ENCODE data around the gene TSPAN9.

Gene TSPAN9

DNA sequence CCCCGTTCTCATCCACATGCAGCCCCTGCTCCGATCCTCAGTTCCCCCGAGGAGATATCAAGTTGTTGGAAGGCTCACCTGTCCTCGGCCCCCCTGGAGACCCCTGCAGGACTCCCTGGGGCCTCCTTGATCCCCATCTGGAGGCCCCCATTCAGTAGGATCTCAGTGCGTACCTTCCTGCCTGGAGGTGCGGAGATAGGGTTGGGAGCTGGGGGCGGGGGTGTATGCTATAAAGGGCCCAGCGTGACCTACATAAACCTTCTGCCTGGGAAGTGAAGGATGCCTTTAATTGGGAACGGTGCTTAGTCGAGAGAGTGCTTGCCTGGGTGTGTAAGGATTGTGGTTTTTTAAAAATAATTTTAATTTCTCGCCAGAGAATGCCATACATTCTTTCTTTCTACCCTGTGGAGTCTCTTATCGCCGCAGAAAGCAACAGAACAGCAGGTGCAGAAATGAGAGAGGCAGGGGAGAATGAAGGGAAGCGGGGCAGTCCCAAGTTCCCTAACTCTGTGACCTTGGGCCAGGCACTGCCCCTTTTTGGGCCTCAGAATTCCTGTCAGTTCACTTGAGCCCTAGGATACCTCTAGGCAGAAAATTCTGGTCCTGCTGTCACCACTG, 153.7 kb downstream of the TSPAN9 start:
- no peak for DNase-seq

DNA sequence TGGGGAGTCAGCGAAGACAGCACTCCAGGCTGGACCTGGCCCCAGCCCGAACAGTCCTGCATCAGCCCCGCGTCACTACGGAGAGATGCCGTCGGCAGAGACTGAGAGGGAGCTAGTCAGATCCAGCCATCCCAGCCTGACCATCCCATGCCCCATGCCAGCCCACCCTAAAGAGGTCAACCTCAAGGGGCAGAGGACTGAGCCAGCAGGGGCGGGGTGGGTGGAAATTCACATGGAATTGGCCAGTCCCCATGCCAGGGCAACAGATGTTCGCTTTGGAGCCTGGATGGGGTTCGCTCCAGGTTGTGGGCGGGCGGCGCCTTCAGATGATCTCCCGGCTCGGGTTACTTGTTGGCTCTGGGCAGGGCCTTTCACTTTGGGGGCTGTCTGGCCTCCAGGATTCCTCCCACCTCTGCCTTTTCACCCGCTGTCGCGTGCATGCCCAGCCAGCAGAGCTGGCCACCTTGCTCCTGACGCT, 154.3 kb downstream of the TSPAN9 start:
- DNase-seq: no peak

DNA sequence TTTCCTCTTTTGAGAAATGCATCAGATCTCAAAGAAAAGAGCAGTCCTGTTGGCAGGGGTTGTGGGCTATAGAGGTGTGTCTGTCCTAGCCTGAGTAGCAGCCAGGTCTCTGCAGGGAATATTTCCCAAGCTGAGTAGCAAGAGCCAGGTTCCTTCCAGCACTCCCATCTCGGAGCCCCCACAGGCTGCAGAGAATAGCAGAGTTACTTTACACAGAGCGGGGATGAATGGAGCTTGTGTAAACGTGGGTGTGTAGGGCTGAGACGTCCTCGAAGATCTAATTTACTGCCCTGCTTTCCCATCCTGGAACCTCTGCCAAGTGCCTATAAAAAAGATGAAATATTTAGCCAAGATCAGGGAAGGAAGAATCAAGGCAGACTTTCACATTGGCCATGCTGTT, 156.6 kb downstream of the TSPAN9 start:
- no peak for DNase-seq

GRCh38 chr12:3236345-3237187, 159.4 kb downstream of the TSPAN9 start:
- peak; percentile 30 for DNase-seq

DNA sequence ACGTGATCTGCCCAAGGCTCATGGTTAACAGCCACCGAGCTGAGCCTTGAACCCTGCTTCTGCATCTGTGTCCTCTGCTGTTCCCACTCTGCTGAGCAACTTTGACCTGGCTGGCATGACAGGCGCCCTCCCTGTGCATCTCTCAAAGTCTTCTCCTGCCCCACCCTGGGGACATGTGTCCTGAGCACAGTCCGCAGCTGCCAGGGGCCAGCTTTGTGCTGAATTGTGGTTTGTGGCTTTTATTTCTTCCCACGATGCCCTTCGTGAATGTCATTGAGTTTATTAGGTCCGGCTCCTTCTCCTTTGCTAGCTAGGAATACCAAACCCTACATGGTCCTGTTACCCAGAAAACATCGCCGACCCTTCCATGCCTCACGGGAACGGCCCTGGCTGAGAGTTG, 161.0 kb downstream of the TSPAN9 start:
- no peak for DNase-seq

- no peak for DNase-seq
Measured at GRCh38 chr12:3241621-3242020, 164.4 kb downstream of the TSPAN9 start.

- DNase-seq: no peak
Measured at GRCh38 chr12:3242199-3242863, 165.2 kb downstream of the TSPAN9 start.

DNA sequence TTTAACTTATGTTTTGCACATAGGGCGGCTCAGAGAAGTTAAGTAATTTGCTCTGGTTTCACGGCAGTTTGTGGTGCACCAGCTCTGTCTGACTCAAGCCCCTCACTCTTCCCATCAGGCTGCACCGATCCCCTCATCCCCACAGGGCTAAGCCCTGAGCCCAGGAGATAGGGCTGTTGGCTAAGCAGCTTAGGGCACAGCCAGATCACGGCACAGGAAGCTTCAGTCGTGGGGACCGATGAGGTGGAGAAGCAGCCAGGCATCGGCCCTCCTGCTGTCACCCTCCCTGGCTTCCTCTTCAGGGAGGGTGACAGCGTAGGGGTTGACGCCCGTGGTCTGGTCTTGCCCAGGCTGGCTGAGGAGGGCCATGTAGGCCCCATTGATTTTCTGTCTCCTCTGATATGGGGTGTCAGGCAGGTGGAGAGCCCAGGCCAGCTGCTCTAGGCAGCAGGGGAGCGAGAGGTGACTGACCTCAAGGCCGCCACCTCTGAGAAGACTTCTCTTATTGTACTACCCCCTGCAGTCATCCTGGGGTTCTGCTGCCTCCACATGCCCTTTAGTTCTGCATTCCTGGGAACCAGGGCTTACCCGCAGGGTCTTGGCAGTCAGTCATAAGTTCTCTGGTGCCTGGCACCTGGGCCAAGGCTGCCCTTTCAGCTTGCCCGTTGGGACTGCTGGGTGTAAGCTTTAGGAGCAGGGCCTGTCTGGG, 166.4 kb downstream of the TSPAN9 start:
- DNase-seq: no peak

DNA sequence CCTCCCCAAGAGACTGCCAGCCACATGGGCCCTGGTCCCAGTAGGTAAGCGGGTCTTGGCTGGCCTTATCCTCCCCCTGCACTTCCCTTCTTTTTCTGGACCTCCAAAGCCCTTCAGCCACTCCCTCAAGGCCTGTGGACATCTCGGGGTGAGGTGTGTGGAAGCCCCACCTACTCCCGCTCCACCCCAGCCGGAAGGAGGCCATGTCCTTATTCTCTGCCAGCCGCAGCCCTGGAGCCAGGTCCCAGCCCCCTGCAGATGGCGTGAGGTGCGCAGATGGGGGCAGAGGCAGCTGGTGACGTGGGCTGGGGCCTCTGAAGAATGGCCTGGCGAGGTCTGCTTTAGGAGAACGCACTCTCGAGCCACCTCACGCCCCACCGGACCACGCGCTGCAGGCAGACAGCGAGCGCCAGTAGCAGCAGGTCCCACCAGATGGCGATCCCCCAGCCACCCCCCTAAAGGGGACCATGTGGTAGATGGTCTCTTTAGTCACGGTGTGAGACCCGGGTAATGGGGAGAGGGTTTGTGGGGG, 167.1 kb downstream of the TSPAN9 start:
- no peak for DNase-seq

DNA sequence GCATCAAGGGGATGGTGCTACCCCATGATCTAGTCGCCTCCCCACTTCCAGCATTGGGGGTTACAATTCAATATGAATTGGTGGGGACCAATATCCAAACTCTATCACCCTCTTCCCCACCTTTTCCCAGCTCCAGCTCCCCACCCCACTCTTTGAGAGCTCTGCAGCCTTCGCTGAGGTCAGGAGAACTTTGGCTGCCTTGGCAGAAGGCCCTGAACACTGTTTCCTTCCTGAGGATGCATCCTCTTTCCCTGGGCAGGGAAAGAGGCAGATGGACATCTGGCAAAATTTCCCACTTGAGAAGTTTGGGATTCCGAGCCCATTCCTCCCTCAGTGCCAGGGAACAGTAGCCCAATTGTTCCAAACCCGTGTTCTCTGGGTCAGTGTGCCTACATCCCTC, 169.1 kb downstream of the TSPAN9 start:
- no peak for DNase-seq

- DNase-seq: no peak
Measured at GRCh38 chr12:3247077-3247476, 169.9 kb downstream of the TSPAN9 start.

DNA sequence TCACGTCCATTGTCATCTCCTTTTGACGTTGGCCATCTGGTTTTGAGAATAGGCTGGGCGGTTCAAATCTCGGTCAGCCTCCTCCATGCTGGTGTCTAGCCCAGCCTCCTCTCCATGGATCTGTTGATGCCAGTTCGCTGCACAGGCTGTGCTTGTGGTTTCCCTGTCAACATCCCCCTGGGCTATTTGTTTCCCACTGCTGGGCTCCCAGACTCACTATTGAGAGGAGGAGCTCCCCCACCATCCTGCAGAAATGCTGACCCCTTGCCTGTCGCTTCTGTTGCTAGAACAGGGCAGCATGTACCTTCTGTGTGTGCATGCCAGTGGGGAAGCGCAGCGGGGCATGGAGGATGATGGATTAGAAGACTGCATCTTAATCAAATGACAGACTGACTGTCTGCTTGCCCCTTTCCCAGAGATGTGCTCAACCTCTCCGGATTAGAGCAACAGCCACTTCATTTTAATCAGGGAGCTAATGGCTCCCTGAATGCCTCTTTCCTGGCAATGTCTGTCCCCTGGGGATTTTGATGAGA, 170.5 kb downstream of the TSPAN9 start:
- no peak for DNase-seq

GRCh38 chr12:3249081-3249800, 172.1 kb downstream of the TSPAN9 start:
- DNase-seq: no peak

GRCh38 chr12:3250034-3250433, 172.9 kb downstream of the TSPAN9 start:
- no peak for DNase-seq

DNA sequence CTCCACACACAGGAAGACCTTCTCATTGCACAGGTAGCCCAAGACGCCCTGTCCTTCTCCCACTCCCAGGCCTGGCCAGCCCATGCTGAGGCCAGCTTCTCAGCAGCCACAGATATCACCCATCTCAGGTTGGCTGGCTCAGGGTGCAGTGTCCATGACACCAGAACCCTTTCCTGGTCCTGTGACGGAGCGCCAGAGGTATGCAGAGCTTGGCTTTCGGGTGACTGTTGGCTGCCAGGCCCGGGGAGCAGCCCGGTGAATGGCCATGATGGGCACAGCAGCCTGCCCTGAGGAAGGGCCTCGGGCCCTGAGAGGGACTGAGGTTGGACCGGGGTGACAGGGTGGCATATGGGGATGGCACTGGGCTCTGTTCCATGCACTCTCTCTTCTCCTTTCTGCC, 173.4 kb downstream of the TSPAN9 start:
- DNase-seq: no peak

GRCh38 chr12:3251067-3251466, 173.9 kb downstream of the TSPAN9 start:
- DNase-seq: peak; percentile 54

- DNase-seq: no peak
Measured at GRCh38 chr12:3251691-3252090, 174.5 kb downstream of the TSPAN9 start.

DNA sequence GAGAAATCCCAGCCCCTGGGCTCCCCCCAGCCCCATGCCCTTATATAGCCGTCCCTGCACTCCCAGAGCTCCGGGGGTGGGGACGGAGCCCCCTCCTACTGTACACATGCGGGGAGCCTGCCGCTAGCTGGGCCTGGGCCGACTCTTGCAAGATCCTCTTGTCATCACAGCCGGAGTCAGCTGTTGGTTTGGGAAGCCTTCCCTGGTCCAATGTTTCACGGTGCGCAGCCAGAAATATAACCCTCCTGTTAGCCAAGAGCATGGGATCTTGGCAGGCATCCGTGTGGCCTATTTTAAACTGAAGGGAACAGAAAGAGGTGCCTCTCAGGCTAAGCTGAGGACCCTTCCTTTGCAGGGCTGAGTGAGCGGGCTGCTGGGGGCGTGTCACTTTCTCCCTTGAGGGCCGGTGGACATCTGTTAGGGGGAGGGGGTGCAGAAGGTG, 175.3 kb downstream of the TSPAN9 start:
- no peak for DNase-seq

- no peak for DNase-seq
Measured at GRCh38 chr12:3253682-3254275, 176.6 kb downstream of the TSPAN9 start.

DNA sequence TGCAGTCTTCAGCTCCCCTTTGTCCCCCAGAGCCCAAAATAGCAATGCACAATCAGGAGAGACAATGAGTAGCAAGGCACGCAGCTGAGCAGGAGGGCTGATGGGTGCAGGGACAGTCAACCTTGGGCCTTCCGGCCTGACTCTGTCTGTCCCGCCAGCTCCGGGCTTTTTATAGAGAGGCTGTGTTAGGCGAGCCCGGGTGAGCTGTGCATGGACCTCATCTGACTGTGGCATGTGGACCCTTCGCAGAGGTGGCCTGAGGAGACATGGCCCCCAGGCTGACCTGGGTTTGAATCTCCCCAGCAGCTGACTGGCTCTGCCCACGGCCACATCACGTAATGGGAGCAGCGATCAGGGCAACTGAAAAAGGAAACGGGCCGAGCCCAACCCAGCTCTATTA, 177.9 kb downstream of the TSPAN9 start:
- DNase-seq: no peak

GRCh38 chr12:3256103-3256631, 179.0 kb downstream of the TSPAN9 start:
- DNase-seq: no peak
